ENCODE results near the gene VPS18. TPM values are rescaled to one million over a fixed set of nuclear protein-coding genes. Genes with fewer than 3 reads are reported as not detected.

The VPS18 gene
- total and polyA plus RNA-seq, 2 donors (not counting 1 experiment from before 2014, with no cell fraction given) = 13.6 to 29.6 TPM

GRCh38 chr15:40937762-40938535 lies 43.7 kb downstream of the VPS18 start:
- Histone ChIP-seq H4K20me1 (ENCODE audit: control insufficient read depth, insufficient read depth, low read length, poor library complexity, severe bottlenecking) (no peaks in the 10 kb centered on the region), H3K9ac (ENCODE audit: low read length) (no peak overlapping the region), H3K9me3 (ENCODE audit: control extremely low read depth in 1 of 3, control insufficient read depth in 2 of 3, insufficient read depth in 1 of 3, low read length in 2 of 3) (no peaks in the 10 kb centered on the region), H3K27ac (ENCODE audit: low read length in 2 of 2) (no peak overlapping the region), H3K4me1 (ENCODE audit: control insufficient read depth in 2 of 2, insufficient read depth in 2 of 2, low read length in 2 of 2) (peaks cover 27 to 29% of the 10 kb centered on the region in 2 donors), H3K36me3 (replicated peaks in 1 of 2; ENCODE audit: control extremely low read depth in 1 of 2, control insufficient read depth in 1 of 2, extremely low read depth in 1 of 2, insufficient read depth in 2 of 2, low read length in 1 of 2) (no peaks in the 10 kb centered on the region), H2AFZ (ENCODE audit: insufficient read depth, low read depth, low read length, poor library complexity, severe bottlenecking) (no peak overlapping the region), H3K79me2 (ENCODE audit: control insufficient read depth, insufficient read depth, low read length) (no peaks in the 10 kb centered on the region), H3K27me3 (replicated peaks in 1 of 4; ENCODE audit: control extremely low read depth in 1 of 4, control insufficient read depth in 3 of 4, insufficient read depth in 4 of 4, low read length in 3 of 4) (peaks cover 0 to 6% (median 3%) of the 10 kb centered on the region in 4 experiments), H3K4me3 (ENCODE audit: control extremely low read depth in 1 of 5, extremely low read depth in 1 of 5, insufficient read depth in 1 of 5, low read depth in 2 of 5, low read length in 4 of 5) (no peak overlapping the region), H3K4me2 (replicated peaks; ENCODE audit: low read depth, low read length, poor library complexity, severe bottlenecking) (no peak overlapping the region)
- DNase-seq (no peak), ATAC-seq (ENCODE audit: low read depth) (no peak)
- POLR2A ChIA-PET = no interaction called here
- peaks cover 29% of the 10 kb centered on the region for H3K4me1 Mint-ChIP-seq
- no peak overlapping the region for H3K27ac Mint-ChIP-seq
- H3K27me3 Mint-ChIP-seq = peaks cover 7% of the 10 kb centered on the region
- CTCF ChIA-PET = interaction anchor here (0.6 kb wide), 1 partner anchor 131 kb away, joined by 5 read pairs; no protein-coding TSS in a partner anchor
- no peak overlapping the region for H3K4me3 Mint-ChIP-seq
- TF ChIP-seq, protein P1, sequence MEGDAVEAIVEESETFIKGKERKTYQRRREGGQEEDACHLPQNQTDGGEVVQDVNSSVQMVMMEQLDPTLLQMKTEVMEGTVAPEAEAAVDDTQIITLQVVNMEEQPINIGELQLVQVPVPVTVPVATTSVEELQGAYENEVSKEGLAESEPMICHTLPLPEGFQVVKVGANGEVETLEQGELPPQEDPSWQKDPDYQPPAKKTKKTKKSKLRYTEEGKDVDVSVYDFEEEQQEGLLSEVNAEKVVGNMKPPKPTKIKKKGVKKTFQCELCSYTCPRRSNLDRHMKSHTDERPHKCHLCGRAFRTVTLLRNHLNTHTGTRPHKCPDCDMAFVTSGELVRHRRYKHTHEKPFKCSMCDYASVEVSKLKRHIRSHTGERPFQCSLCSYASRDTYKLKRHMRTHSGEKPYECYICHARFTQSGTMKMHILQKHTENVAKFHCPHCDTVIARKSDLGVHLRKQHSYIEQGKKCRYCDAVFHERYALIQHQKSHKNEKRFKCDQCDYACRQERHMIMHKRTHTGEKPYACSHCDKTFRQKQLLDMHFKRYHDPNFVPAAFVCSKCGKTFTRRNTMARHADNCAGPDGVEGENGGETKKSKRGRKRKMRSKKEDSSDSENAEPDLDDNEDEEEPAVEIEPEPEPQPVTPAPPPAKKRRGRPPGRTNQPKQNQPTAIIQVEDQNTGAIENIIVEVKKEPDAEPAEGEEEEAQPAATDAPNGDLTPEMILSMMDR (IDR thresholded peaks at IDR 0.05) = peak; percentile 34
- TF ChIP-seq EZH2 (IDR thresholded peaks at IDR 0.05; ENCODE audit: borderline replicate concordance, insufficient read depth, low read depth, low read length, poor library complexity, severe bottlenecking) = no peak
- intact Hi-C loops (cut with micrococcal nuclease) = no loop called here
- no peaks in the 10 kb centered on the region for H3K9me3 Mint-ChIP-seq (ENCODE audit: insufficient read depth)
- 88% methylated on average over 17 of the region's 19 CpGs for WGBS (ENCODE audit: insufficient coverage)

DNA sequence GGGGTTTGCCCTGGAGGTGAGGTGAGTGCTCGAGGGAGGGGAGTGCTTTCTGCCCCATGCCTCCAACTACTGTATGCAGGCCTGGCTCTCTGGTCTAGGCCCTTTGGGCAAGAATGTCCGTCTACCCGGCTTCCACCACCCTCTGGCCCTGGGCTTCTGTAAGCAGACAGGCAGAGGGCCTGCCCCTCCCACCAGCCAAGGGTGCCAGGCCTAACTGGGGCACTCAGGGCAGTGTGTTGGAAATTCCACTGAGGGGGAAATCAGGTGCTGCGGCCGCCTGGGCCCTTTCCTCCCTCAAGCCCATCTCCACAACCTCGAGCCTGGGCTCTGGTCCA lies 44.3 kb downstream of the VPS18 start:
- no peak overlapping the region for H3K9ac ChIP-seq (ENCODE audit: low read length)
- no peak overlapping the region for H3K4me2 ChIP-seq (replicated peaks; ENCODE audit: low read depth, low read length, poor library complexity, severe bottlenecking)
- H3K4me3 ChIP-seq (ENCODE audit: control extremely low read depth in 1 of 5, extremely low read depth in 1 of 5, insufficient read depth in 1 of 5, low read depth in 2 of 5, low read length in 4 of 5) = no peak overlapping the region
- 80% methylated on average over 2 of the region's 6 CpGs for WGBS (ENCODE audit: insufficient coverage)
- CTCF ChIA-PET = interaction anchor here (5.0 kb wide), 1 partner anchor 14 kb away, joined by 49 read pairs; the partner anchor contains the start of gene CHAC1
- H3K4me3 Mint-ChIP-seq = no peak overlapping the region
- H4K20me1 ChIP-seq (ENCODE audit: control insufficient read depth, insufficient read depth, low read length, poor library complexity, severe bottlenecking) = no peaks in the 10 kb centered on the region
- H3K27ac Mint-ChIP-seq = no peak overlapping the region
- H3K9me3 ChIP-seq (ENCODE audit: control extremely low read depth in 1 of 3, control insufficient read depth in 2 of 3, insufficient read depth in 1 of 3, low read length in 2 of 3) = no peaks in the 10 kb centered on the region
- no peak overlapping the region for H2AFZ ChIP-seq (ENCODE audit: insufficient read depth, low read depth, low read length, poor library complexity, severe bottlenecking)
- POLR2A ChIA-PET = no interaction called here
- no peak overlapping the region for H3K27ac ChIP-seq (ENCODE audit: low read length in 2 of 2)
- H3K9me3 Mint-ChIP-seq (ENCODE audit: insufficient read depth) = no peaks in the 10 kb centered on the region
- peaks cover 2% of the 10 kb centered on the region for H3K27me3 Mint-ChIP-seq
- intact Hi-C loops (cut with micrococcal nuclease) = no loop called here
- peaks cover 31 to 34% of the 10 kb centered on the region in 2 donors for H3K4me1 ChIP-seq (ENCODE audit: control insufficient read depth in 2 of 2, insufficient read depth in 2 of 2, low read length in 2 of 2)
- H3K36me3 ChIP-seq (replicated peaks in 1 of 2; ENCODE audit: control extremely low read depth in 1 of 2, control insufficient read depth in 1 of 2, extremely low read depth in 1 of 2, insufficient read depth in 2 of 2, low read length in 1 of 2) = no peaks in the 10 kb centered on the region
- no peaks in the 10 kb centered on the region for H3K79me2 ChIP-seq (ENCODE audit: control insufficient read depth, insufficient read depth, low read length)
- peaks cover 0 to under 1% (median under 1%) of the 10 kb centered on the region in 4 experiments for H3K27me3 ChIP-seq (replicated peaks in 1 of 4; ENCODE audit: control extremely low read depth in 1 of 4, control insufficient read depth in 3 of 4, insufficient read depth in 4 of 4, low read length in 3 of 4)
- TF ChIP-seq, protein P1 (IDR thresholded peaks at IDR 0.05) = no peak
- TF ChIP-seq EZH2 (IDR thresholded peaks at IDR 0.05; ENCODE audit: borderline replicate concordance, insufficient read depth, low read depth, low read length, poor library complexity, severe bottlenecking) = no peak
- ATAC-seq (ENCODE audit: low read depth) (no peak), DNase-seq (no peak)
- peaks cover 32% of the 10 kb centered on the region for H3K4me1 Mint-ChIP-seq

Data from B cell (primary cell).